H9 (cell line): ENCODE measurements around the gene EGFL8. TPM values are rescaled to one million over a fixed set of nuclear protein-coding genes. Genes with fewer than 3 reads are reported as not detected.
A peak's percentile ranks its signal among the peaks of the same experiment; 100 is the strongest.

Source experiments
- DNase-seq: peaks from one replicate; pipeline ENCODE4 v3.0.0-alpha.2; 2017
- H2AFZ ChIP-seq: one replicate; pipeline ENCODE4 v1.6.1; 2013; ENCODE audit warnings: mild to moderate bottlenecking, low read length, control low read depth, moderate library complexity
- H2AK5ac ChIP-seq: 2 replicates; pipeline ENCODE4 v1.6.1; 2013; ENCODE audit warnings: low read length, control low read depth, mixed read lengths; ENCODE audit not compliant: insufficient read length
- H2BK120ac ChIP-seq: one replicate; pipeline ENCODE4 v1.6.1; 2013; ENCODE audit warnings: low read depth, mild to moderate bottlenecking, low read length, control low read depth, inconsistent platforms; ENCODE audit not compliant: poor library complexity, severe bottlenecking
- H2BK12ac ChIP-seq: 2 replicates; pipeline ENCODE4 v1.6.1; 2013; ENCODE audit warnings: low read length, control low read depth, mixed read lengths, low read depth; ENCODE audit not compliant: insufficient read length
- H2BK15ac ChIP-seq: 2 replicates; pipeline ENCODE4 v1.6.1; 2013; ENCODE audit warnings: low read depth, low read length, control low read depth
- H2BK20ac ChIP-seq: one replicate; pipeline ENCODE4 v1.6.1; 2013; ENCODE audit warnings: low read depth, mild to moderate bottlenecking, low read length, control low read depth, inconsistent platforms; ENCODE audit not compliant: poor library complexity, severe bottlenecking
- H2BK5ac ChIP-seq: 2 replicates; pipeline ENCODE4 v1.6.1; 2013; ENCODE audit warnings: low read length, control low read depth, mixed read lengths; ENCODE audit not compliant: insufficient read length
- H3K14ac ChIP-seq: 2 replicates; pipeline ENCODE4 v1.6.1; 2013; ENCODE audit warnings: low read length, control low read depth; ENCODE audit not compliant: insufficient read depth
- H3K18ac ChIP-seq: 2 replicates; pipeline ENCODE4 v1.6.1; 2013; ENCODE audit warnings: low read depth, mild to moderate bottlenecking, mixed read lengths, low read length, control low read depth; ENCODE audit not compliant: insufficient read length
- H3K23ac ChIP-seq: 2 replicates; pipeline ENCODE4 v1.6.1; 2013; ENCODE audit warnings: low read length, control low read depth, mixed read lengths, low read depth; ENCODE audit not compliant: insufficient read length
- H3K23me2 ChIP-seq: 2 replicates; pipeline ENCODE4 v1.6.1; 2013; ENCODE audit warnings: low read depth, mild to moderate bottlenecking, mixed read lengths, low read length, control low read depth; ENCODE audit not compliant: insufficient read length, poor library complexity, severe bottlenecking
- H3K27ac ChIP-seq: 2 replicates; pipeline ENCODE4 v1.5.1; 2013; ENCODE audit warnings: low read length, control low read depth, mixed read lengths, low read depth; ENCODE audit not compliant: insufficient read length
- H3K27me3 ChIP-seq: 2 replicates; pipeline ENCODE4 v1.6.1; 2013; ENCODE audit warnings: low read length, control low read depth, inconsistent platforms; ENCODE audit not compliant: insufficient read depth
- H3K4ac ChIP-seq: 2 replicates; pipeline ENCODE4 v1.6.1; 2013; ENCODE audit warnings: low read depth, mild to moderate bottlenecking, control low read depth, inconsistent platforms, low read length, moderate library complexity
- H3K4me1 ChIP-seq: 2 replicates; pipeline ENCODE4 v1.6.1; 2013; ENCODE audit warnings: low read length, control low read depth, inconsistent platforms; ENCODE audit not compliant: insufficient read depth
- H3K4me2 ChIP-seq: 2 replicates; pipeline ENCODE4 v1.6.1; 2013; ENCODE audit warnings: low read length, control low read depth, mixed read lengths; ENCODE audit not compliant: insufficient read length, insufficient read depth
- H3K56ac ChIP-seq: 2 replicates; pipeline ENCODE4 v1.6.1; 2013; ENCODE audit warnings: low read depth, mild to moderate bottlenecking, mixed read lengths, low read length, control low read depth; ENCODE audit not compliant: insufficient read length
- H3K79me1 ChIP-seq: 2 replicates; pipeline ENCODE4 v1.6.1; 2013; ENCODE audit warnings: low read depth, mild to moderate bottlenecking, moderate library complexity, low read length, control low read depth, inconsistent platforms; ENCODE audit not compliant: insufficient read depth, poor library complexity, severe bottlenecking
- H3K79me2 ChIP-seq: 2 replicates; pipeline ENCODE4 v1.6.1; 2013; ENCODE audit warnings: low read length, control low read depth, inconsistent platforms; ENCODE audit not compliant: insufficient read depth
- H3K9ac ChIP-seq: 2 replicates; pipeline ENCODE4 v1.6.1; 2013; ENCODE audit warnings: low read length, control low read depth, mixed read lengths; ENCODE audit not compliant: insufficient read length; ENCODE audit errors: extremely low read depth
- H3K9me3 ChIP-seq: one replicate; pipeline ENCODE4 v1.6.1; 2013; ENCODE audit warnings: low read depth, low read length, inconsistent platforms; ENCODE audit not compliant: control insufficient read depth
- H3T11ph ChIP-seq: one replicate; pipeline ENCODE4 v1.6.1; 2013; ENCODE audit warnings: mild to moderate bottlenecking, low read length, control low read depth, inconsistent platforms
- H4K20me1 ChIP-seq: one replicate; pipeline ENCODE4 v1.6.1; 2013; ENCODE audit not compliant: control insufficient read depth, insufficient read length, insufficient read depth
- H4K5ac ChIP-seq: 2 replicates; pipeline ENCODE4 v1.6.1; 2013; ENCODE audit warnings: low read depth, mild to moderate bottlenecking, mixed read lengths, low read length, control low read depth; ENCODE audit not compliant: insufficient read length
- H4K8ac ChIP-seq: replicated peaks from 2 replicates; pipeline ENCODE4 v1.6.1; 2013; ENCODE audit warnings: low read length, control low read depth, mixed read lengths, low read depth; ENCODE audit not compliant: insufficient read length
- H4K91ac ChIP-seq: 2 replicates; pipeline ENCODE4 v1.6.1; 2013; ENCODE audit warnings: low read depth, mild to moderate bottlenecking, moderate library complexity, mixed read lengths, low read length, control low read depth; ENCODE audit not compliant: insufficient read length
- H3K27ac Mint-ChIP-seq, 3 experiments: 2 replicates in 2 of 3; 3 replicates in 1 of 3; pipeline ENCODE4 v1.8.0; 2020 to 2021; ENCODE audit warnings: mixed read lengths in 3 of 3, mild to moderate bottlenecking in 1 of 3, moderate library complexity in 1 of 3
- H3K27me3 Mint-ChIP-seq: 2 replicates; pipeline ENCODE4 v1.8.0; 2021; ENCODE audit warnings: low read depth, mild to moderate bottlenecking, moderate library complexity, mixed read lengths
- H3K36me3 Mint-ChIP-seq, 3 experiments: 2 replicates in 2 of 3; 3 replicates in 1 of 3; pipeline ENCODE4 v1.8.0; 2020 to 2021; ENCODE audit warnings: low read depth in 3 of 3, mixed read lengths in 3 of 3; ENCODE audit not compliant: insufficient read depth in 1 of 3
- H3K4me1 Mint-ChIP-seq, 2 experiments: 2 replicates each; pipeline ENCODE4 v1.8.0; 2020; ENCODE audit warnings: mixed read lengths in 2 of 2
- H3K4me3 Mint-ChIP-seq, 2 experiments: 2 replicates in 1 of 2; 3 replicates in 1 of 2; pipeline ENCODE4 v1.8.0; 2020 to 2021; ENCODE audit warnings: mild to moderate bottlenecking in 2 of 2, mixed read lengths in 2 of 2, moderate library complexity in 1 of 2
- H3K9me3 Mint-ChIP-seq, 2 experiments: 2 replicates in 1 of 2; 3 replicates in 1 of 2; pipeline ENCODE4 v1.8.0; 2020; ENCODE audit warnings: mild to moderate bottlenecking in 2 of 2, mixed read lengths in 2 of 2, moderate library complexity in 1 of 2
- WGBS: extraction: QIAGEN DNeasy Blood & Tissue Kit; methylation state at CpG from one replicate; pipeline ENCODE4 v1.1.7; 2013; ENCODE audit warnings: missing lambda C conversion rate, low lambda C conversion rate, mixed read lengths; ENCODE audit not compliant: insufficient read length; ENCODE audit errors: extremely low coverage; 5-methylcytosine and 5-hydroxymethylcytosine counted together
- microRNA-seq: library from miRNA; unstranded; fragments of <30 nt; microRNA quantifications from one replicate; pipeline ENCODE4, GENCODE V29; 2020; ENCODE audit warnings: borderline microRNAs expressed
- total RNA-seq: library from RNA; stranded (reverse); gene quantifications from 2 replicates; pipeline ENCODE4 v1.2.1, GENCODE V29; 2021
- TF ChIP-seq, protein P1 (sequence below): fragments of 200-600 bp; sonication (generic); conservative IDR thresholded peaks from 3 replicates; pipeline ENCODE4 v1.8.0; 2021; ENCODE audit warnings: antibody characterized with exemption, mild to moderate bottlenecking

EGFL8 gene
- total RNA-seq, 1 experiment from 2014 or later, result 27.2 TPM

DNA sequence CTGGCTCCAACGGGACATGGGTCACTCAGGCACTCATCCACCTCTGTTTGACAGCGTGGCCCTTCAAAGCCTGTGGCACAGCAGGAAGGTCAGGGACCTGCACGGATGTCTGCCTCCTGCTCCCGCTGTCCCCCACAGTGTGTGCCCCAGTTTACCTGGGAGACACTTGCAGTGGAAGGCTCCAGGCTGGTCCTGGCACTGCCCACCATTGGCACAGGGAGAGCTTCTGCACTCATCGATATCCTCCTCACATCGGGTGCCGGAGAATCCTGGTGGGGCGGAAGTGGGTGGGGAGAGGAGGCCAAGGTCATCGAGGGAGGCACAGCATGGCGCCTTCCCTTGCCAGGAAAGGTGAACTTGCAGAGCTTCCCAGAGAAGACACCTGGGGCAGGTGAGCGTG, 52.6 kb downstream of the EGFL8 start:
- peaks cover 1% of the 10 kb centered on the region in 2 experiments; a peak in 3 of 4 replicates for H3K4me1 Mint-ChIP-seq
- Histone ChIP-seq H3K14ac (no peak overlapping the region; the same call in 1 of the 2 replicates), H2BK120ac (no peak overlapping the region), H3K9ac (no peak overlapping the region), H3K23me2 (peaks cover 3% of the 10 kb centered on the region), H3K27ac (no peak overlapping the region), H2BK20ac (no peak overlapping the region), H3K23ac (no peak overlapping the region), H3K27me3 (no peaks in the 10 kb centered on the region), H3T11ph (no peak overlapping the region), H3K56ac (no peak overlapping the region), H2AFZ (no peak overlapping the region), H2BK5ac (no peak overlapping the region), H3K4me1 (no peaks in the 10 kb centered on the region), H4K91ac (no peak overlapping the region), H4K20me1 (no peaks in the 10 kb centered on the region), H2BK12ac (no peak overlapping the region), H3K79me2 (no peaks in the 10 kb centered on the region), H3K79me1 (no peaks in the 10 kb centered on the region), H3K4me2 (no peak overlapping the region), H4K8ac (no peak overlapping the region), H2BK15ac (no peak overlapping the region), H3K9me3 (no peaks in the 10 kb centered on the region), H3K4ac (no peak overlapping the region), H3K18ac (no peak overlapping the region), H2AK5ac (no peak overlapping the region), H4K5ac (no peak overlapping the region)
- H3K27me3 Mint-ChIP-seq, result peaks cover 13% of the 10 kb centered on the region
- peaks cover 0 to 1% (median 0%) of the 10 kb centered on the region in 3 experiments; a peak in 1 of 7 replicates for H3K36me3 Mint-ChIP-seq
- no peak overlapping the region for H3K4me3 Mint-ChIP-seq
- WGBS, result no CpG with 5 or more reads among the region's 11 CpGs
- no peak for DNase-seq
- H3K9me3 Mint-ChIP-seq, result no peaks in the 10 kb centered on the region; a peak in 1 of 5 replicates
- no peak overlapping the region for H3K27ac Mint-ChIP-seq
- TF ChIP-seq, protein P1, sequence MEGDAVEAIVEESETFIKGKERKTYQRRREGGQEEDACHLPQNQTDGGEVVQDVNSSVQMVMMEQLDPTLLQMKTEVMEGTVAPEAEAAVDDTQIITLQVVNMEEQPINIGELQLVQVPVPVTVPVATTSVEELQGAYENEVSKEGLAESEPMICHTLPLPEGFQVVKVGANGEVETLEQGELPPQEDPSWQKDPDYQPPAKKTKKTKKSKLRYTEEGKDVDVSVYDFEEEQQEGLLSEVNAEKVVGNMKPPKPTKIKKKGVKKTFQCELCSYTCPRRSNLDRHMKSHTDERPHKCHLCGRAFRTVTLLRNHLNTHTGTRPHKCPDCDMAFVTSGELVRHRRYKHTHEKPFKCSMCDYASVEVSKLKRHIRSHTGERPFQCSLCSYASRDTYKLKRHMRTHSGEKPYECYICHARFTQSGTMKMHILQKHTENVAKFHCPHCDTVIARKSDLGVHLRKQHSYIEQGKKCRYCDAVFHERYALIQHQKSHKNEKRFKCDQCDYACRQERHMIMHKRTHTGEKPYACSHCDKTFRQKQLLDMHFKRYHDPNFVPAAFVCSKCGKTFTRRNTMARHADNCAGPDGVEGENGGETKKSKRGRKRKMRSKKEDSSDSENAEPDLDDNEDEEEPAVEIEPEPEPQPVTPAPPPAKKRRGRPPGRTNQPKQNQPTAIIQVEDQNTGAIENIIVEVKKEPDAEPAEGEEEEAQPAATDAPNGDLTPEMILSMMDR, result no peak

Small RNA genes within 50 kb of the gene (microRNA-seq; reads per million reads assigned to microRNA genes)
- gene MIR6721 (2.3 reads per million, percentile 22 among the genes with 10 or more reads in this experiment), gene MIR6833 (not detected)

Other genes starting within 250 kb of the EGFL8 start
- gene C2, start 236.9 kb upstream of the EGFL8 start, total RNA-seq, result 0.66 and 0.86 TPM in 2 replicates
- gene CFB, start 218.5 kb upstream of the EGFL8 start, total RNA-seq, result 0.31 and 0.39 TPM in 2 replicates
- gene NELFE, start 205.6 kb upstream of the EGFL8 start, total RNA-seq, result 90.8 and 91.4 TPM in 2 replicates
- 78.8 and 86.2 TPM in 2 replicates for gene SKIC2, start 205.4 kb upstream of the EGFL8 start, total RNA-seq
- gene DXO, start 192.5 kb upstream of the EGFL8 start, total RNA-seq, result 21.6 and 22.9 TPM in 2 replicates
- gene C4A, start 182.5 kb upstream of the EGFL8 start, total RNA-seq, result 4.3 and 5.1 TPM in 2 replicates
- 2.7 TPM in 2 replicates for gene C4B, start 149.8 kb upstream of the EGFL8 start, total RNA-seq
- not detected in 2 replicates for gene CYP21A2, start 126.2 kb upstream of the EGFL8 start, total RNA-seq
- gene TNXB, start 55.3 kb upstream of the EGFL8 start, total RNA-seq, result 5.0 and 5.2 TPM in 2 replicates
- 44.0 and 45.3 TPM in 2 replicates for gene ATF6B, start 36.3 kb upstream of the EGFL8 start, total RNA-seq
- 10.9 and 11.1 TPM in 2 replicates for gene FKBPL, start 34.3 kb upstream of the EGFL8 start, total RNA-seq
- gene PRRT1, start 12.7 kb upstream of the EGFL8 start, total RNA-seq, result 1.8 and 1.9 TPM in 2 replicates
- gene PPT2, start 10.5 kb upstream of the EGFL8 start, total RNA-seq, result 43.1 and 46.3 TPM in 2 replicates
- gene AGPAT1, start 11.5 kb downstream of the EGFL8 start, total RNA-seq, result 88.8 and 89.5 TPM in 2 replicates
- 116 and 126 TPM in 2 replicates for gene RNF5, start 13.8 kb downstream of the EGFL8 start, total RNA-seq
- gene AGER, start 19.7 kb downstream of the EGFL8 start, total RNA-seq, result 14.3 and 17.8 TPM in 2 replicates
- 174 and 176 TPM in 2 replicates for gene PBX2, start 25.6 kb downstream of the EGFL8 start, total RNA-seq
- 11.8 and 12.0 TPM in 2 replicates for gene GPSM3, start 28.0 kb downstream of the EGFL8 start, total RNA-seq
- 2.1 and 2.3 TPM in 2 replicates for gene NOTCH4, start 59.5 kb downstream of the EGFL8 start, total RNA-seq
- not detected in 2 replicates for gene TSBP1, start 207.3 kb downstream of the EGFL8 start, total RNA-seq
- gene BTNL2, start 242.6 kb downstream of the EGFL8 start, total RNA-seq, result not detected in 2 replicates